Hepatocyte (in vitro differentiated cells): ENCODE data around the gene SAMD13.

Source experiments
- EZH2 ChIP-seq: fragments of 200-600 bp; sonication (generic); IDR thresholded peaks from 2 replicates; pipeline ENCODE4 v1.6.1; 2016; ENCODE audit warnings: antibody characterized with exemption, mild to moderate bottlenecking, borderline replicate concordance
- EZH2phosphoT487 ChIP-seq: fragments of 200-600 bp; sonication (generic); IDR thresholded peaks from one replicate; pipeline ENCODE4 v1.6.1; 2018; ENCODE audit warnings: antibody characterized with exemption, mild to moderate bottlenecking, low read depth, moderate library complexity; ENCODE audit not compliant: unreplicated experiment, severe bottlenecking
- TF ChIP-seq, protein P1 (sequence below): fragments of 200-600 bp; sonication (generic); IDR thresholded peaks from 2 replicates; pipeline ENCODE4 v1.5.1; 2016; ENCODE audit warnings: antibody characterized with exemption, mild to moderate bottlenecking; ENCODE audit not compliant: poor library complexity

DNA sequence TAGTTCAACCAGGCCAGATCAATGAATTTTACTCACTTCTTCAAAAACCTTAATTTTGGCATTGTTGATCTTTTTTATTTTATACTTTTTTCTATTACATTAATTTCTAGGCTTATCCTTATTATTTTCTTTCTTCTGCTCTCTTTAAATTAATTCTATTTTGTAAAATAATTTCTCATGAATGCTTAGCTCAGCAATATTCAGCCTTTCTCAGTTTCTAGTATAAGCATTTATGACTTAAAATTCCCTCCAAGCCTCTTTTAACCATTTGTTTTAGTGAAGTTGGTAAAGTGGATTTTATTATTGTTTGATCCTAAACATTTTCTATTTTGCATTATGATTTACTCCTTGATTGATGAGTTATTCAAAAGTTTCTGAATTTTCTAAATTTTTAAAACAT, 20.6 kb upstream of the SAMD13 start:
- TF ChIP-seq, protein P1, sequence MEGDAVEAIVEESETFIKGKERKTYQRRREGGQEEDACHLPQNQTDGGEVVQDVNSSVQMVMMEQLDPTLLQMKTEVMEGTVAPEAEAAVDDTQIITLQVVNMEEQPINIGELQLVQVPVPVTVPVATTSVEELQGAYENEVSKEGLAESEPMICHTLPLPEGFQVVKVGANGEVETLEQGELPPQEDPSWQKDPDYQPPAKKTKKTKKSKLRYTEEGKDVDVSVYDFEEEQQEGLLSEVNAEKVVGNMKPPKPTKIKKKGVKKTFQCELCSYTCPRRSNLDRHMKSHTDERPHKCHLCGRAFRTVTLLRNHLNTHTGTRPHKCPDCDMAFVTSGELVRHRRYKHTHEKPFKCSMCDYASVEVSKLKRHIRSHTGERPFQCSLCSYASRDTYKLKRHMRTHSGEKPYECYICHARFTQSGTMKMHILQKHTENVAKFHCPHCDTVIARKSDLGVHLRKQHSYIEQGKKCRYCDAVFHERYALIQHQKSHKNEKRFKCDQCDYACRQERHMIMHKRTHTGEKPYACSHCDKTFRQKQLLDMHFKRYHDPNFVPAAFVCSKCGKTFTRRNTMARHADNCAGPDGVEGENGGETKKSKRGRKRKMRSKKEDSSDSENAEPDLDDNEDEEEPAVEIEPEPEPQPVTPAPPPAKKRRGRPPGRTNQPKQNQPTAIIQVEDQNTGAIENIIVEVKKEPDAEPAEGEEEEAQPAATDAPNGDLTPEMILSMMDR: no peak
- no peak for TF ChIP-seq EZH2phosphoT487
- TF ChIP-seq EZH2: no peak
